GM19463 (cell line): ENCODE results near the gene SLMAP.
"Not testable (repeated sequence)": the region's sequence is repeated elsewhere in the genome, so short reads cannot be mapped to it uniquely, and the experiment has no call there.

ENCODE experiments used
- ATAC-seq: cut with Tn5 transposase; IDR thresholded peaks from one replicate; pipeline ENCODE4 v1.9.1; 2021; ENCODE audit warnings: mild to moderate bottlenecking, moderate library complexity; ENCODE audit not compliant: unreplicated experiment

SLMAP gene

DNA sequence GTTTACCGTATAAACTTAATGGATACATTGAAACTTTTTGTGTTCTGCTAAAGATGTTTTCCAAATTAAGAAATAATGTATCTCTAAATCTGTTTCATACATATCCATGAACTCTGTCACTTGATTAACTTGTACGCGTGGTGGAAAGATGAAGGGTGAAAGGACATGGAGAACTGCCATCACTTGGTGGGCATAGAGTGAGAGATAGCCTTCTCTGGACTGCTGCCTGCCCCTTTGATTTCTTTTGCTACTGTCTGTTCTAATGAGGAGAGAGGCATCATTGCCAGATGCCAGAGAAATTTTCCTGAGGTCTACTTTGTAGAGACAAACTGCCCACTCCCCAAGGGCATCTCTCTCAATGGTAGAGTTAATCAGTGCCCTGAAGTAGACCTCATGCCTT lies 120.5 kb downstream of the SLMAP start:
- no peak for ATAC-seq

DNA sequence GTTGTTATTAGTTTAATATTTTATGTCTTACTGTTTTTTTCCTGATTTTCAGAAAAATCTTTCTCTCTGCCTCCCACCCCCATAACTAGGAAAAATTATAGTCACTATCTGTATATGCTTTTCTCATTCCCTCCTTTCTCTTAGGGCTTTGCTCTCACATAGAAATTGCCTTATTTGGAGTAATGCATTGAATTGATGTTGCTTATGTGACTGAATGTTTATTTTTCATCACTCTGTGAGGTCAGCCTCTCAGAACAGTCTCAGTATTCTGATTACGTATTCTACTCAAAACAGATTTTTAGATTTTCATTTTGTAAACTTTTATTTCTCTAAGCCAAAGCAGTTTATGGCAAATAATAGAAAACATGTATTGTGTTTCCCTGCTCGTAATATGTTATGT lies 121.0 kb downstream of the SLMAP start:
- ATAC-seq = no peak

DNA sequence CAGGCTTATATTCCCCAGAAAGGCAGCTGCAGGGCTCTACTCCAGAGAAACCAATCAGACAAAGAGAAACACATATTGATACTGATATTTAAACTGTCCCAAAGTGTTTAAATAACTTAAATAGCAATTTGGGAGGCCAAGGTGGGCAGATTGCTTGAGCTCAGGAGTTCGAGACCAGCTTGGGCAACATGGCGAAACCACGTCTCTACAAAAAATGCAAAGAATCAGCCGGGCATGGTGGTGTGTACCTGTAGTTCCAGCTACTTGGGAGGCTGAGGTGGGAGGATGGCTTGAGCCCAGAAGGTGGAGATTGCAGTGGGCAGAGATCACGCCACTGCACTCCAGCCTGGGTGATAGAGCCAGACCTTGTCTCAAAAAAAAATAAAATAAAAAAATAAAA lies 128.3 kb downstream of the SLMAP start:
- ATAC-seq = not testable (repeated sequence)

DNA sequence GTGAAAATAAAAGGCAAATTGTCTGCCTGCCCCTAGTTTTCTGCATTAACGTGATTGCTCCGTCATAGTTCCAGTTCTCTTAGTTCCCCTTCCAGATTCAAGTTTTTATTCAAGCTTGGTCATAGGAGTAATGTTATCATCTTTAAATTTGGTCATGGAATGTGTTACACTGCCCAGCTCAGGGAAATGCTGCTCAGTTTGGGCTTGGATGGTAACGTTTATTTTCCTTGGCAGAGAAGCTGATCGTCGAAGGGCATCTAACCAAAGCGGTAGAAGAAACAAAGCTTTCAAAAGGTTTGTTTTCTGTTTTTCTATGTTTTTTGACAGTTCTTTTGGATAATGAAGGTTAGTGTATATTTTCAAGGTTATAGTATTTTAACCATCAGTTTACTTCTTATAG lies 133.7 kb downstream of the SLMAP start:
- ATAC-seq = no peak

GRCh38 chr3:57890874-57891273 lies 134.8 kb downstream of the SLMAP start:
- no peak for ATAC-seq

DNA sequence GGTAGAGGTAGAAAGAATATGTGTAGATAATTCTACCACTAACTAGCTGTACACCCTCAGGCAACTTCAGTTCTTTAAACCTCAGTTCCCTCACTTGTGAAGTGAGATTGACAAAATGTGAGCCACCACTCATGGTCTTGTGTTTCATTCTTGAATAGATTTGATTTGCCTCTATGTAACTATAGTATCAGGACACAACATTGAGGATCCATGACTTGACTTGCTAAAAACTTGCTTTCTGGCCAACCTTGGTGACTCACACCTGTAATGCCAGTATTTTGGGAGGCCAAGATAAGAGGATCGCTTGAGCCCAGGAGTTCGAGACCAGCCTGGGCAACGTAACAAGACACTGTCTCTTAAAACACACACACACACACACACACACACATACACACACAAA lies 136.3 kb downstream of the SLMAP start:
- ATAC-seq = no peak

DNA sequence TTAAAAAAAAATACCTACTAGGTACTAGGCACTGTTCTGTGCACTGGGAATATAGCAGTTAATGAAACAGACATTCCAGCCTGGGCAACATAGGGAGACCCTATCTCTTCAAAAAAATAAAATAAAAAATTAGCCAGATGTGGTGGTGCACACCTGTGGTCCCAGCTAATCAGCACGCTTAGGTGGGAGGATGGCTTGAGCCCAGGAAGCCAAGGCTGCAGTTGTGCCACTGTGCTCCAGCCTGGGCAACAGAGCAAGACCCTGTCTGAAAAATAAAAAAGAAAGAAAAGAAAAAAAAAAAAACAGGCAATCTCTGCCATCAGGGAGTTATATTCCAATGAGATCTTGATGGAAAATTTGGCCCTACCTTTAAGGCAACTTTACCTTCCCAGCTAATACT lies 137.0 kb downstream of the SLMAP start:
- ATAC-seq = no peak

DNA sequence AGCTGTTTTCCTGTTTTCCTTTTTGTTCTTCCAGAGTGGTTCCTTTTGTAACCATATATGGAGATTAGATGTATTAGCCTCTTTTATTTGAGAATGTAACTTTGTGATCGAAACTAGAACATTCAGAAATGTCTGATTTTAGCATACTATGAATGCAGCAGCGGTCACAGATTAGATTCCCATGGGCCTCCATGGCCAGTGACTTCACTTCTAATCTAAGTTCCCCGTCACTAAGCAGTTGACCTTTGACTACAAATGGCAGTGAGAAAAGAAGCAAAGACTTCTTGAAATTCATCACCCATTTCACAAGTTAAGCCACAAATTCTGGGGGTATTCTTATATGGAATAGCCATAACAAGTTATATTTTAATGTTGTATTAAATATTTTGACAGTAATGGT lies 137.6 kb downstream of the SLMAP start:
- no peak for ATAC-seq

GRCh38 chr3:57896031-57896430 lies 139.9 kb downstream of the SLMAP start:
- no peak for ATAC-seq

- no peak for ATAC-seq
Measured at GRCh38 chr3:57896691-57897090, 140.6 kb downstream of the SLMAP start.

GRCh38 chr3:57900786-57901185 lies 144.7 kb downstream of the SLMAP start:
- no peak for ATAC-seq

GRCh38 chr3:57903124-57903890 lies 147.2 kb downstream of the SLMAP start:
- no peak for ATAC-seq

GRCh38 chr3:57910990-57911389 lies 154.9 kb downstream of the SLMAP start:
- ATAC-seq = no peak

- no peak for ATAC-seq
Measured at GRCh38 chr3:57911593-57911992, 155.5 kb downstream of the SLMAP start.

GRCh38 chr3:57917601-57918000 lies 161.5 kb downstream of the SLMAP start:
- no peak for ATAC-seq

GRCh38 chr3:57918123-57918837 lies 162.2 kb downstream of the SLMAP start:
- no peak for ATAC-seq

DNA sequence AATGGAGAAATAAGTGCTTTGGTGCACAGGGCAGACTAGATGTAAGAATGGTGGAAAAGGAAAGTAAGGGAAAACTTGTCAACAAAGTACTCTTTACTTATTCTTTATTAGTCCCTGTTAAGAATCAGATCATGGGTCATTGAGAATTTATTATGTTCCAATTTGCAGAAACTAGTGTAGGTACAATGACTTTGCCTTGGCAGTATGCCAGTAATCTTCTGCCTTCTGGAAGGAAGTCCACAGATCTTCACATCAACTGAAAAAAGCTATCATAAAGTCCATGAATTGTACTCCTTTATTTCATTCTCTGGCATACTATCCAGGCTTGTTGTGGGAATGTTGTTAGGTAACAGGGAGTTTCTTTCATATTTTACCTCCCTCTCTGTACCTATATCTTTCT lies 163.9 kb downstream of the SLMAP start:
- ATAC-seq = no peak

GRCh38 chr3:57923101-57923500 lies 167.0 kb downstream of the SLMAP start:
- ATAC-seq = no peak

DNA sequence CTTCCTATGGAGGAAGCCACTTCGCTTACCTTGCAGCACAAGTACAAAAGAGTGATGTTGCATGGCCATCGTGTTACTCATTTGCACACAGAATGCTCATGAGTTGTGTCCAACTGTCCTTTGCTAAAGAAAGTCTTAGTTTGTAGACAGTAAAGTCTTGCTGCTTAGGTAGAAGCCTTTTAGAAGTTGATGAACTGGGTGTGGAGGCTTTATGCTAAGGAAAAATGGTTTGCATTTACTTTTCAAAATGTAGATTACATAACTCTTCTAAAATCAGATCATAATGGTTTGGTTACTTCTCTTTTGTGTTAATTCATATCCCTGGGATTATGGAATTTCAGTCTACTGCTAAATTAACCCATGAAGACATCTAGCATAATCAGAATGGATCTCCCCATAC lies 167.6 kb downstream of the SLMAP start:
- ATAC-seq = no peak

DNA sequence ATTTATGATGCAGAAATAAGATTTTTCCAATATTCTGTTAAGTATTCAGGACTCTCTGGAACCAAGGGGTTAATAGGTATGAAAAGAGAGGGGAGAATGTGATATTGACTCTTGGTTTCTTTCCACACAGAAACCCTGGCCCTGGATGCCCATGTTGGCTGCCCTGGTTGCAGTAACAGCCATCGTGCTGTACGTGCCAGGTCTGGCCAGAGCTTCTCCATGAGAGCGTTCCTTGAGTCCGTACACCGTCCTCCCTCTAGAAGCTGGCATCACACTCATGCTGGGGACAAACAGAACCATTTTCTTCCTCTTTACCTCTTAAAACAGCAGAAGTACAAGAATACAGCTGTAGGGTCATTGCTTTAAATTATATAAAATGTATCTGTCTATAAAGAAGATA lies 171.1 kb downstream of the SLMAP start:
- no peak for ATAC-seq

DNA sequence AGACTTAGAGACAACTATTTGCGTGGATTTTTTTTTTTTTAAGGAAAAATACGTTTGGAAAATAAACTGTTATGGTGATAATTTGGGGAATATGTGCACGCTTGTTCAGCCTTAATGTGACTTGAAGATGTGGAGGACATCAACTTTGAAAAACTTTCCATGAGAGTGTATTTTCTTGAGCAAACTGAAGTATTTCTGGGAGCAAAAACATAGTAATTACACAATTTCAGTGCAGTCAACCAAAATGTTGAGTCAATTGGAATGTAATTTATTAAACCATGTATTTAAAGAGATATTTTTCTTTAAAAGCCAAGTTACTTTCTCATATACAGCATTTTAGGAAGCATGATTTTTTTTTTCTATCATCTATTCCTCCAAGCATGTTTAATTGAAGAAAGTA lies 171.8 kb downstream of the SLMAP start:
- no peak for ATAC-seq

GRCh38 chr3:57928511-57928910 lies 172.4 kb downstream of the SLMAP start:
- ATAC-seq = no peak

- no peak for ATAC-seq
Measured at GRCh38 chr3:57929988-57930387, 173.9 kb downstream of the SLMAP start.
